Measurements from ENCODE around the gene PHYKPL. TPM values are rescaled to one million over a fixed set of nuclear protein-coding genes. Genes with fewer than 3 reads are reported as not detected.

The PHYKPL gene
- total RNA-seq, 1 donor from 2014 or later = 205 TPM

DNA sequence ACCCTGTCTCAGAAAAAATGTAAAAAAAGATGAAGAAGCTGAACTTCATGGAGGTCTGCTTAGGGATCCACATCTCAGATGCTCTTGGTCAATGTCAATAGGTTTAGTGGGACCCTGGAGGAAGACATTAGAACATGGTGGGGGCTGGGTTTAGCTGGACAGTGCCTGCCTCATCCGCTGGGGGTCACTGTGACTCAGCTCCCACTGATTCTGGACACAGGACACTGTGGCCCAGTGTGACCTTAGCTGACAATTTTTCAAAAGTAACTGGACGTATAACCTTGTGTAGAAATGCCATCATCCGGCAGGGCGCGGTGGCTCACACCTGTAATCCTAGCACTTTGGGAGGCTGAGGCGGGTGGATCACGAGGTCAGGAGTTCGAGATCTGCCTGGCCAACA lies 35.6 kb downstream of the PHYKPL start:
- ChIA-PET CTCF (no interaction called here), POLR2A (interaction anchor here (0.6 kb wide), 1 partner anchor 106 kb away, joined by 4 read pairs; no protein-coding TSS in a partner anchor)
- Mint-ChIP-seq H3K36me3 (ENCODE audit: low read depth) (no peaks in the 10 kb centered on the region), H3K27ac (no peak overlapping the region), H3K4me3 (no peak overlapping the region), H3K9me3 (no peaks in the 10 kb centered on the region), H3K27me3 (peaks cover 20% of the 10 kb centered on the region), H3K4me1 (no peaks in the 10 kb centered on the region)
- intact Hi-C loops (cut with micrococcal nuclease) = no loop called here
- no peak for TF ChIP-seq CTCF (IDR thresholded peaks at IDR 0.05)
- ATAC-seq (ENCODE audit: low read depth) (no peak), DNase-seq (no peak)

DNA sequence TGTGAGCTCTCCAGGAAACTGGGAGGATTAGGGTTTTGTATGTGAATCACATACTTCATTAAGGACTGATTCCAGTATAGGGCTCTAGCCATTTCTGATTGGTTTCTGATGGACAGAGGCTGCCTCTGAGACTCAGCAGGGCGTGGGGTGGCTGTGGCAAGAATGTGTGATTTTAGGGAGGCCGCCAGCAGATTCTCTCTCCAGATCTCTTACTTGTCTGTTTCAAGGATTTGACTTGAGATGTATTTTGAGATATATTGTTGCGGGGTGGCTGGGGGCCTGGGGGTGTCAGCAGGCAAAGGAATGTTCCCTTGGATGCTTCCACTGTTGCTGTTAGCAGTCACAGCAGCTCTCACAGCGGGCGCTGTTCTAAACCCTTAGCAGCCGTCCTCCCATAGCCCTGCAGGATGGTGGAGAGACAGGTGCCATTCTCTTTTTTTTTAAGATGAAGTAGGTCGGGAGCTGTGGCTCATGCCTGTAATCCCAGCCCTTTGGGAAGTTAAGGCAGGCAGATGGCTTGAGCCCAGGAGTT lies 36.3 kb downstream of the PHYKPL start:
- no peak for TF ChIP-seq CTCF (IDR thresholded peaks at IDR 0.05)
- Mint-ChIP-seq H3K9me3 (no peaks in the 10 kb centered on the region), H3K27ac (no peak overlapping the region), H3K4me1 (no peaks in the 10 kb centered on the region), H3K36me3 (ENCODE audit: low read depth) (no peaks in the 10 kb centered on the region), H3K4me3 (no peak overlapping the region), H3K27me3 (peaks cover 20% of the 10 kb centered on the region)
- CTCF ChIA-PET = no interaction called here
- POLR2A ChIA-PET = no interaction called here
- intact Hi-C loops (cut with micrococcal nuclease) = no loop called here
- no peak for ATAC-seq (ENCODE audit: low read depth)
- no peak for DNase-seq

DNA sequence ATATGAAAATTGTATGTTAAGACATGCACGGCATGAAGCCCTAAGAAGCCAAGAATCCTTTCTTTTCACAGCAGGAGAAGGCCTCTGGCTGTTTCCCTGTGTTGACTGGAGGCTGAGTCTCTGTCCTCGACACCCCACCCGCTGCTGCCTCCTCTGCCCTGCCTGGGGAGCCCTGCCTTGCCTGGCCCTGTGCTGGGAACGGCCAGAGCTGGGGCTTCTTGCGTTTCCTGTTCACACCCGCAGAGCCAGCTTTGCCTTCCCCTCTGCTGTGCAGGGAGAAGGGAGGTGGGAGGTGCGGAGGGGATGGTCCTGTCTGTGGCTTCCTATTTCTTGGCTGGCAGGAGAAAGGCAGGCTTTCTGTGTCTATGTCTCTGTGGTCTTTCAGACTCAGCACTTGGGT lies 38.6 kb downstream of the PHYKPL start:
- ChIA-PET CTCF (no interaction called here), POLR2A (no interaction called here)
- intact Hi-C loops (cut with micrococcal nuclease) = no loop called here
- peaks cover 24% of the 10 kb centered on the region for H3K27me3 Mint-ChIP-seq
- H3K4me3 Mint-ChIP-seq = no peak overlapping the region
- ATAC-seq (ENCODE audit: low read depth) (no peak), DNase-seq (no peak)
- H3K9me3 Mint-ChIP-seq = no peaks in the 10 kb centered on the region
- H3K4me1 Mint-ChIP-seq = no peaks in the 10 kb centered on the region
- H3K27ac Mint-ChIP-seq = no peak overlapping the region
- no peak for TF ChIP-seq CTCF (IDR thresholded peaks at IDR 0.05)
- H3K36me3 Mint-ChIP-seq (ENCODE audit: low read depth) = no peaks in the 10 kb centered on the region

GRCh38 chr5:178193251-178193809 lies 39.3 kb downstream of the PHYKPL start:
- ATAC-seq (ENCODE audit: low read depth) (no peak), DNase-seq (no peak)
- CTCF ChIA-PET = no interaction called here
- POLR2A ChIA-PET = no interaction called here
- Mint-ChIP-seq H3K9me3 (no peaks in the 10 kb centered on the region), H3K4me3 (no peak overlapping the region), H3K27ac (no peak overlapping the region), H3K36me3 (ENCODE audit: low read depth) (no peaks in the 10 kb centered on the region), H3K27me3 (peaks cover 31% of the 10 kb centered on the region), H3K4me1 (no peaks in the 10 kb centered on the region)
- intact Hi-C loops (cut with micrococcal nuclease) = no loop called here
- no peak for TF ChIP-seq CTCF (IDR thresholded peaks at IDR 0.05)

DNA sequence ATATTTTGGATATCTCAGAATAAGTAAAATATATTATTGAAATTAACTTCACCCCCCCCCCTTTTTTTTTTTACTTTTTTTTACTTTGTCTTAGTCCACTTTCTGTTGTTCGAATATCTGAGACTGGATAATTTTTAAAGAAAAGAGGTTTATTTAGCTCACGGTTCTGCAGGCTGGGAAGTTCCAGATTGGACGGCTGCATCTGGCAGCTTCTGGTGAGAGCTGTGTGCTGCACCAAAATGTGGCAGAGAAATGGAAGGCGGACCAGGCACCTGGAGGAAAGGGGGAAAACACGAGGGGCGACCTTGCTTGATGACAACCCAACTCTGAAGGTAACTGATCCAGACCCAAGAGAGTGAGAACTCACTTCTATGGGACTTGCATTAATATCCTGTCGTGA lies 39.8 kb downstream of the PHYKPL start:
- H3K27ac Mint-ChIP-seq = no peak overlapping the region
- H3K9me3 Mint-ChIP-seq = no peaks in the 10 kb centered on the region
- peaks cover 31% of the 10 kb centered on the region for H3K27me3 Mint-ChIP-seq
- H3K36me3 Mint-ChIP-seq (ENCODE audit: low read depth) = no peaks in the 10 kb centered on the region
- POLR2A ChIA-PET = no interaction called here
- DNase-seq (no peak), ATAC-seq (ENCODE audit: low read depth) (no peak)
- TF ChIP-seq CTCF (IDR thresholded peaks at IDR 0.05) = no peak
- intact Hi-C loops (cut with micrococcal nuclease) = no loop called here
- H3K4me3 Mint-ChIP-seq = no peak overlapping the region
- no peaks in the 10 kb centered on the region for H3K4me1 Mint-ChIP-seq
- CTCF ChIA-PET = no interaction called here

Data from activated B cell treated with CpG ODN at 0.5 μM for 24 hours (primary cell).